Epithelial cell of esophagus (primary cell): ENCODE measurements around the gene PATL2.
A peak's percentile ranks its signal among the peaks of the same experiment; 100 is the strongest.
"Not testable (repeated sequence)": the region's sequence is repeated elsewhere in the genome, so short reads cannot be mapped to it uniquely, and the experiment has no call there.

Experiments
- DNase-seq: peaks from one replicate; pipeline ENCODE4 v3.0.0; 2010; ENCODE audit warnings: low read depth
- H3K4me3 ChIP-seq: 2 replicates; pipeline ENCODE4 v1.5.1; 2011; ENCODE audit warnings: mild to moderate bottlenecking, low read length, control low read depth
- CTCF ChIP-seq: IDR thresholded peaks from 2 replicates; pipeline ENCODE4 v1.5.1; 2011; ENCODE audit warnings: low read depth, mild to moderate bottlenecking, low read length, control low read depth, inconsistent platforms; ENCODE audit not compliant: insufficient read depth; ENCODE audit errors: missing control alignments

The PATL2 gene

DNA sequence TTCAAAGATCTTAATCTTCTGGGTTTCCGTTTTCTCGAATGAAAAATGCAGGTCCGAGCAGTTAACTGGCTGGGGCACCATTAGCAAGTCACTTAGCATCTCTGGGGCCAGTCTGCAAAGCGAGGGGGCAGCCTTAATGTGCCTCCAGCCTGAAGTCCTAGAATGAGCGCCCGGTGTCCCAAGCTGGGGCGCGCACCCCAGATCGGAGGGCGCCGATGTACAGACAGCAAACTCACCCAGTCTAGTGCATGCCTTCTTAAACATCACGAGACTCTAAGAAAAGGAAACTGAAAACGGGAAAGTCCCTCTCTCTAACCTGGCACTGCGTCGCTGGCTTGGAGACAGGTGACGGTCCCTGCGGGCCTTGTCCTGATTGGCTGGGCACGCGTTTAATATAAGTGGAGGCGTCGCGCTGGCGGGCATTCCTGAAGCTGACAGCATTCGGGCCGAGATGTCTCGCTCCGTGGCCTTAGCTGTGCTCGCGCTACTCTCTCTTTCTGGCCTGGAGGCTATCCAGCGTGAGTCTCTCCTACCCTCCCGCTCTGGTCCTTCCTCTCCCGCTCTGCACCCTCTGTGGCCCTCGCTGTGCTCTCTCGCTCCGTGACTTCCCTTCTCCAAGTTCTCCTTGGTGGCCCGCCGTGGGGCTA lies at the start of gene PATL2, which contains the start of gene B2M:
Gene PATL2 (minus strand): TSS at position 228 of the 647 bp plus-strand sequence. CDS start 34,833 bp downstream, outside the sequence.
Gene B2M (plus strand): TSS at position 422 of the 647 bp plus-strand sequence. CDS start 30 bp downstream, at position 452.
- DNase-seq: peak; percentile 96
- peak within 1 kb of the TSS; percentile 95 for H3K4me3 ChIP-seq
- TF ChIP-seq CTCF: no peak

DNA sequence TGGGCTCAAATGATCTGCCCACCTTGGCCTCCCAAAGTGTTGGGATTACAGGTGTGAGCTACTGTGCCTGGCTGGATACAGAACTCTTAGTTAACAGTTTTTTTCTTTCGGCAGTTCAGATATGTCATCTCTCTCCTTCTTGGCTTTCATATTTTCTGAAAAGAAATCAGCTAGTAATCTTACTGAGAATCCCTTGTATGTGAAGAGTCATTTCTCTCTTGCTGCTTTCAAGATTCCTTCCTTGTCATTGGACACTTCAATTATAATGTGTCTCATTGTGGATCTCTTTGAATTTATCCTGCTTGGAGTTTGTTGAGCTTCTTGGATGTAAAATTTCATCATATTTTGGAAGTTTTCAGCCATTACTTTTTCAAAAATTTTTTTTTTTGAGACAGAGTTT lies 42.2 kb upstream of the PATL2 start:
- TF ChIP-seq CTCF: no peak
- H3K4me3 ChIP-seq: no peak overlapping the region

GRCh38 chr15:44743454-44743853 lies 32.3 kb upstream of the PATL2 start:
- DNase-seq, H3K4me3 ChIP-seq: not testable (repeated sequence)

More for the DNA sequence above, 42.2 kb upstream of the PATL2 start:
- no peak for DNase-seq

- not testable (repeated sequence) for H3K4me3 ChIP-seq, DNase-seq
These were observed 28.2 kb upstream of the PATL2 start for GRCh38 chr15:44739222-44739847.

DNA sequence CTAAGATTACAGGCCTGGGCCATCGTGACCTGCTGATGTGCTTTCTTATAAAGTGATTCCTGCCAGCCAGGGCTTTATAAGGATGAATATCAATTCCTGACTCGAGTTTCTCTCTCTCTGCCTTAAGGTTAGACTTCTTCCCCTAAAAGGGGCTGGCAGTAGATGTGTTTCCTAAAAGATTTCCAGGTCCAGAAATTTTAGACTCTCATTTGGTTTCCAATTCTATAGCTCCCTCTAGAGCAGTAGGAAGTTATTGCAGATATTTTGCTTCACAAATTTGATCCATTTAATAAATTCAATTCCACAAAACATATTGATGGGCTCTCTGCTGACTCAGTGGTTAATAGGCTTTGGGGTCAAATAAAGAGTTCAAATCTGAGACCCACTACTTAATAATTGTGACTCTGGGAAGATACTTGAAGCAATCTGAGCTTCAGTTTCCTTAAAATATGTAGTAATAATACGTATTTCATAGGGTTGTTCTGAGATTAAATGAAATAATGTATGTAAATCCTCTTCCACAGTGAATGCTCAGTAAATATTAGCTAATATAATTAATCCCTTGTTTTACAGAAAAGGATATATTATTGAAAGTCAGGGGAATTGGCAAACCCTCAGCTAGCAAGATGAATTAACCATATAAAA lies 27.3 kb upstream of the PATL2 start:
- H3K4me3 ChIP-seq: no peak overlapping the region
- DNase-seq: peak; percentile 58

DNA sequence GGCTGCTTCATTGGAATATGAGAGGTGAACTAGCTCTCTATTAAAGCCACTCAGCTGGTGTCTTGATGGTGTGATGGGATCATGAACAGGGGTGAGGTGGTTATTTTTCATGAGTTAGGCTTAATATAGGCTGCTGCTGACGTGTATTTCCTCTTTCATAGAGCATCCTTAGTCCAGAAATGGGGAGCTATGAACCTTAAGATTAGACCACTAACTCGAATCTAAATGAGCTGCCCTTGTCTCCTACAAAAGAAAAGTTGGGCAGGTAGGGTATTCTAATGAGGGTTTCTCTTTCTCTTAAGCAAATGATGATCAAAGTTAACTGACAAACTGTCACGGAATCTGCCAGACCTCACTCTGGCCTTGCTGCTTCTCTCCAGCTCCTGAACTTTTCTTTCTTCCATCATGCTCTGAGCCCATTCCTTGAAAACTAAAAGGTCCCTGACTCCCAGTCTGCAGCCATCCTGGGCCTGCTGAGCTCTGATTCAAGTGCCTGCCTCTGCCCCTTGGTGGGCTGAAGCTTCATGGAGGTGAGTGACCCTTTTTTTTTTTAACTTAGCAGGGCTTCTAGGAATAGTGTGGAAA lies 25.1 kb upstream of the PATL2 start, which contains the start of gene TRIM69:
Gene TRIM69 (plus strand): TSS at position 348 of the 585 bp plus-strand sequence. CDS start 177 bp downstream, at position 525.
- no peak within 1 kb of the TSS for H3K4me3 ChIP-seq
- no peak for DNase-seq
- no peak for TF ChIP-seq CTCF

More for the DNA sequence above, 27.3 kb upstream of the PATL2 start:
- TF ChIP-seq CTCF: peak; percentile 66

DNA sequence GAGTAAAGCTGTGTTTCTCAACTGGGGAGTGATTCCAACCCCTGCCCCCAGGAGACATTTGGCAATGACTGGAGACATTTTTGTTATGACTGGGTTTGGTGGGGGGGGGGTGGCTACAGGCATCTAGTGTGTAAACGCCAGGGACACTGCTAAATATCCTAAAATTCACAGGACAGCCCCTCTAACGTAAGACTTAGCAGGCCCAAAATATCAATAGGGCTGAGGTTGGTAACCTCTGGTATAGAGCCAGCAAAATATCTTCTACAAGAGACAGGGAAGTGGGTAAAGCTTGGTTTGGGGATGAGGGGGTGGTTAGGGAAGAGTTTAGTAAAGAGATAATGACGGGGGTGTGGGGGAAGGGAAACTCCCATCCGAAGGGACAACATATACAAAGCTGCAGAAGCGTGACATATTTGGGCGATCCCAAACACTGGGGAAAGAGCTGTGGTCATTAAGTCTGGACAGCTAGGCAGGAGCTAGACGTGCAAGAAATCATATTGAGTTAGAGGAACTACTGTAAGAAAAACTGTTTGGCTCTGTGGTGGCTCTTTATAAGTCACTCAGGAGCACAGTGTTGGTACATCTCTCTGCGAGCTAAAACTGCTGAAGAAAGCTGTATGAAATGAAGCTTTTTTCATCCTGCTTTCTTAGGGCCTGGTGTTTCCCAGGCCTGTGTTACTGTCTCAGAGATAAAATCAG lies 24.5 kb upstream of the PATL2 start:
- H3K4me3 ChIP-seq: no peak overlapping the region
- DNase-seq: no peak
- no peak for TF ChIP-seq CTCF
